GM04504 (cell line): Measurements from ENCODE around the gene TDRD12.

ENCODE experiments used
- DNase-seq: peaks from one replicate; pipeline ENCODE4 v3.0.0-alpha.2; 2012; ENCODE audit warnings: low read depth

TDRD12 gene, protein sequence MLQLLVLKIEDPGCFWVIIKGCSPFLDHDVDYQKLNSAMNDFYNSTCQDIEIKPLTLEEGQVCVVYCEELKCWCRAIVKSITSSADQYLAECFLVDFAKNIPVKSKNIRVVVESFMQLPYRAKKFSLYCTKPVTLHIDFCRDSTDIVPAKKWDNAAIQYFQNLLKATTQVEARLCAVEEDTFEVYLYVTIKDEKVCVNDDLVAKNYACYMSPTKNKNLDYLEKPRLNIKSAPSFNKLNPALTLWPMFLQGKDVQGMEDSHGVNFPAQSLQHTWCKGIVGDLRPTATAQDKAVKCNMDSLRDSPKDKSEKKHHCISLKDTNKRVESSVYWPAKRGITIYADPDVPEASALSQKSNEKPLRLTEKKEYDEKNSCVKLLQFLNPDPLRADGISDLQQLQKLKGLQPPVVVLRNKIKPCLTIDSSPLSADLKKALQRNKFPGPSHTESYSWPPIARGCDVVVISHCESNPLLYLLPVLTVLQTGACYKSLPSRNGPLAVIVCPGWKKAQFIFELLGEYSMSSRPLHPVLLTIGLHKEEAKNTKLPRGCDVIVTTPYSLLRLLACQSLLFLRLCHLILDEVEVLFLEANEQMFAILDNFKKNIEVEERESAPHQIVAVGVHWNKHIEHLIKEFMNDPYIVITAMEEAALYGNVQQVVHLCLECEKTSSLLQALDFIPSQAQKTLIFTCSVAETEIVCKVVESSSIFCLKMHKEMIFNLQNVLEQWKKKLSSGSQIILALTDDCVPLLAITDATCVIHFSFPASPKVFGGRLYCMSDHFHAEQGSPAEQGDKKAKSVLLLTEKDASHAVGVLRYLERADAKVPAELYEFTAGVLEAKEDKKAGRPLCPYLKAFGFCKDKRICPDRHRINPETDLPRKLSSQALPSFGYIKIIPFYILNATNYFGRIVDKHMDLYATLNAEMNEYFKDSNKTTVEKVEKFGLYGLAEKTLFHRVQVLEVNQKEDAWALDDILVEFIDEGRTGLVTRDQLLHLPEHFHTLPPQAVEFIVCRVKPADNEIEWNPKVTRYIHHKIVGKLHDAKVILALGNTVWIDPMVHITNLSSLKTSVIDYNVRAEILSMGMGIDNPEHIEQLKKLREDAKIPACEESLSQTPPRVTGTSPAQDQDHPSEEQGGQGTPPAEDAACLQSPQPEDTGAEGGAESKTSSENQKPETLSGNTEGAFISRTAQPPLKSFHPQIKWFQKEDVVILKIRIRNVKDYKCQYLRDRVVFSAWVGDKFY (N-terminal part only)

DNA sequence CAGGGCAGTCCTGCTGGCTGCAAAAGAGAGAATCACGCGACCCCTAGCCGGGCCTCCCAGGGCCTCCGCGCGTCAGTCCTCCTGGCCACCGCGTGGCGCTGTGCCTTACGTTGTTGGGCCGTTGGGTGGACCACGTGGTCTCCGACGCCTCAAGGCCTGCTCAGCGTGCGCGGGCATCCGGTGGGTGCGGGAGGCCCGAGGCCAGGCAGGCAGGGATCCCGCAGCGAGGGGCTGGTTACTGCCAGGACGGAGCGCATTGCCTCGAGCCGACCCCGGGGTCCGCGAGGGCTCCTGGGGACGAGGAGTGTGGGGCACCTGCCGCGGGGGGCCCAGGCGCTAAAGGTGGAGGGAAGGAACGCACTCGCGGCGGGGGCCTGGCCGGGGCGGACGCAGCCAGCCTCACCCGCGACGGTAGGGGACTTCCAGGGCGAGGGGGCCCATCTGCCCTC, at the start of gene TDRD12:
Gene TDRD12, plus strand, starts transcription at position 157 of the 449 bp plus-strand sequence. CDS start 306 bp downstream, outside the sequence.
- DNase-seq: no peak

DNA sequence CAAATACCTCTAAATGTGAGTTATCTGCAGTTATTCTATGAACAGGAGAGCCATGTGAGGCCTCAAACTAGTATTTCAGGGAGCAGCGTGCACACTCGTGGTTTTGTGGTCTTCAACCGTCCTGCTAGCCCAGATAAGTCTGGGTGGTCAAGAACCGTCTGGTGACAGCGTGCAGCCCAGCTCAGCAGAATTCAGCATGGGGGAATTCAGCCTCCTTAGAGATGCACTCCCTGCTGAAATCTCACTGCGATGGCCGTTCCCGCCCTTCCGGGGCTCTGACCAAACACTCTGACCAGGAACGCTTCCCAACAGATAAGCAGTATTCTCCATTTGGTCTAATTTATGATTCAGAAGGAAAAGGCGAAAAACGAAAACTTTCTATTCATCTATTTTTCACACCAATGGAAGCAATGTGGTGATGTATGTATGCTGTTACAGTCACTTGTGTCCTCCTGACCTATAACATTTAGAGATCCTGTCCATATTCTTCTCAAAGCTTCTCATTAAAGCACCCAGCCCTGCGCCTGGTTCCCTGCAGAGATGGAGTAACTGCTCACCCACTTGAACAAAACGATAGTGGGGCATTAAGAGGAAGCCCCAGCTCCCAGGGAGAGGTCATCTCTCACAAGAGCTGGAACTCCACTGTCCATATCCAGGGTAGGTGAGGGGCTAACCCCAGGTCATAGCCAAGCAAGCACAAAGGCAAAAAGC, 47.5 kb upstream of the TDRD12 start:
- no peak for DNase-seq

DNA sequence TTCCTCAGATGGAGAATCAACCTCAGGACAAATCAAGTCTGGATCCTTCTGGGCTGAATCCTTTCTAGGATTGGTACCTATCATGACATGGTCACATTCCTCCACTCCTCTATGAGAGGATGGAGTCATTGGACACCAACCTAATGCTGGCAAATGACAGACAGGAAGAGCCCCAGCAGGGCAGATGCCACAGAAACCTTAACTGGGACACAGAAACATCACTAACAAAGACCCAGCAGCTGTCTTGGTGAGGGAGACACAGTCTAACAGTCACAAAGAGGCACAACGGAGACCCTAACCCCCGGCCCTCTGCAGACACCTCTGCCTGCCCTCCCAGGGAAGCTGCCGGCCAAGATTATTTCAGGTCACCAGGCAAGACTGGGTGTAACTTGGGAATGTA, 46.7 kb upstream of the TDRD12 start:
- DNase-seq: no peak

DNA sequence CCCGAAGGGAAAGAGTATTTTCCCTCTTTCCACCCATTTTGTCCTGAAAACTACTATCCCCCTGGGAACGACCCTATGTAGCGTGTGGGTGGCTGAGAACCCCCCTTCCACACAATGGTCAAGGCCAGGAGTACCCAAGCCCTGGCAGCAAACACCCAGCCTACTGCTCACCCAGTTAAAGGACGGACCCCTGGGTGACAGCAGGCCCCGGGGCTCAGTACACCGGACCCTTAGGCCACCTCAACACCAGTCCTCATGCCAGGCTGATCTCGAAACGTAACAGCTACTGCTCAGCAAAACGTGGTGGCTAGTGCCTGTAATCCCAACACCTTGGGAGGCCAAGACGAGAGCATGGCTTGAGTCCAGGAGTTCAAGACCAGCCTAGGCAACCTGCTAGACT, 46.0 kb upstream of the TDRD12 start:
- no peak for DNase-seq

DNA sequence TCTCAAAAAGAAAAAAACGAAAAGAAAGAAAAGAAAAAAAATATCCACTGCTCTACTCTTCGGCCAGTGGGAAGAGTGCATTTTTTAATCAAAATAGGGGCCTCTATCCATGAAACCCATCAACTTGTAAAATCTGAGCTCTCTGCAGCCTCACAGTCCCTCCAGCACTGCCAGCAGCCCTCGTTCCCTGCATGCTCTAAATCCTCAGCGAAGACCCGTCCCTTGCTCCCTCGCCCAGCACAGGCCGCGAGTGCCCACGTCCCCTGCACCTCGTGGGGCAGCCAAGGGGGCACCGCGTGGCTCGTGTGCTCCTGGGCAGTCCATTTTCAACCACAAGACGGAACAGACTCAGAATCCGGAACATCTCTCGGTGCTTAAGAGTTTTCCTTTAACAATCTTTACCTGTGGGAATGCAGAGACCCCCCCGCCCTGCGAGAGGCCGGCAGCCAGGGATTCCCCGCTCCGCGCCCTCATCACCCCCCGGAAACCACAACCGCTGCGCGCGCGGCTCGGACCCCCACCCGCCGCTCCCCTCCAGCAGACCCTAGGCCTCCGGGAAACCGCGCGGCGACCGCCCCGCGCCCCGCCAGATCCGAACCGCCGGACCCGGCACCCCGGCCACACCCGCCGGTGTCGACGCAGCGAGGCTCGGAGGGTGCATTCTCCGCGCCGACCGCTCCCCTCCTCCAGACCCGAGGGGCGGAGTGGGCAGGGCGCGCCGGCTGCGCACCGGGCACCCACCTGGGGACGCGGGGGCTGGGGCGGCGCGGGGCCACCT, 45.2 kb upstream of the TDRD12 start:
- DNase-seq: no peak

DNA sequence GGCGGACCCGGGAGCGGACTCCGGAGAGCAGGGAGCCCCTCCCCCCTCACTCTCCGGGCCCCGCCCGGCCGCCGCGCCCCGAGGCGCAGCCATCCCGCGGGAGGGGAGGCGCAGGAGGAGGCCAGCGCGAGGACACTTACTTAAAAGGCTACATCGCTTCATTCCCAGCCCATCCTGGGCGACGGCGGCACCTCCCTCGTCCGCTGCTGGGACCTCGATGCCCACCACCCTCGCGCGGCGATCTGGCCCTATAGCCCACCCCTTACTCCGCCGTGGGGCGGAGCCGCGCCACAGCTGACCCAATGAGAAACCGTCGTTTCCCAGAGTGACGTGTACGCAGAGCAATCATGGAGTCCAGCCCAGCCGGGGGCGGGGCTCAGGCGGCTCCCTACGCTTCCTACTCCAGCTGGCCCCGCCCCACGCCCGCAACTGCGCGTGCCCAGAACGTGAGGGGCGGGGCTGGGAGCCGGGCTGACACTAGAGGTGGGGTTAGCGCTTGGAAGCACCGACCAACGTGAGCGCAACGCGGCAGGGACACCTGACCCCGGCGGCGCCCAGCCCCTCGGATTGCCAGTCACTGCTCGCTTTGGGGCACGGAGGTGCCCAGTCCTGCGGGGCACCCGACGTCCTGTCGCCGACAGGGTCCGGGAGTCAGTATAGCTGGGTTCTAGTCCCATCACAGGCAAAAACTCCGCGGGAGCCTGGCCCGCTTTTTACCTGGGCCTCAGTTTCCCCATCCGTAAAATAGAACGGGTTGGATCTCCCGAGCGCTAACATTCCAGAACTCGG, 44.4 kb upstream of the TDRD12 start, which contains the start of gene ANKRD27:
Gene ANKRD27, minus strand, starts transcription at position 250 of the 789 bp plus-strand sequence. CDS start 16,165 bp downstream, outside the sequence.
- peak; percentile 97 for DNase-seq

DNA sequence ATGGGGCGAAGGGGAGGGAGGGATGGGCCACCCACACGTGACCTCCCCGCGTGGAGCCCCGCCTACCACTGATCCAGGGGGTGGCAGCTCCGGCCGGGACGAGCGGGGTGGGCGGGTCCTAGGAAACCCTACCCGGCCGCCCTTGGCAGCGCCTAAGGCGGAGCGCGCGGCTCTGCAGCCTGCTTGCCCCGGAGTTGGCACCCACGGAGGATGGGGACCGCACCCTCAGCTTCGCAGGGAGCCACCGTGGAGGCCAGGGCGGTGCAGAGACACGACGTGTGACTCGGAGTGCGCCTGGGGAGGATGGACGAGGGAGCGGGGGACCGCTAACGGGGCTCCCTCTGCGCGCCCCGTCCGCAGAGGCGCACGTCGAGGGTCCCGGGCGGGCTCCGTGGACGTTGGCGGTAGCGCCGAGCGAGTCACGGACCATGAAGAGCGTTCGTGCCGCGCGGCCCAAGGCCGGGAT, 43.8 kb upstream of the TDRD12 start, which contains the start of gene RGS9BP:
Gene RGS9BP, plus strand, starts transcription at position 129 of the 466 bp plus-strand sequence. CDS start 416 bp downstream, outside the sequence.
- peak; percentile 51 for DNase-seq

DNA sequence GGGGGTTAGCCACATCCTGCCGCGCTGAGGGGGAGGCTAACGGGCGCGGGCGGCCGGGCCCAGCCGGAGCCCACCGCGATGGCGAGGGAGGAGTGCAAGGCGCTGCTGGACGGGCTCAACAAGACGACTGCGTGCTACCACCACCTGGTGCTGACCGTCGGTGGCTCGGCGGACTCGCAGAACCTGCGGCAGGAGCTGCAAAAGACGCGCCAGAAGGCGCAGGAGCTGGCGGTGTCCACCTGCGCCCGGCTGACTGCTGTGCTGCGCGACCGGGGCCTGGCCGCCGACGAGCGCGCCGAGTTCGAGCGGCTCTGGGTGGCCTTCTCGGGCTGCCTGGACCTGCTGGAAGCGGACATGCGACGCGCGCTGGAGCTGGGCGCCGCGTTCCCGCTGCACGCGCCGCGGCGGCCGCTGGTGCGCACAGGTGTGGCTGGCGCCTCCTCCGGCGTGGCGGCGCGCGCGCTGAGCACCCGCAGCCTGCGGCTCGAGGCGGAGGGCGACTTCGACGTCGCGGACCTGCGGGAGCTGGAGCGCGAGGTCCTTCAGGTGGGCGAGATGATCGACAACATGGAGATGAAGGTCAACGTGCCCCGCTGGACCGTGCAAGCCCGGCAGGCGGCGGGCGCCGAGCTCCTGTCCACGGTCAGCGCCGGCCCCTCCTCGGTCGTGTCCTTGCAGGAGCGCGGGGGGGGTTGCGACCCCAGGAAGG, 43.2 kb upstream of the TDRD12 start:
- DNase-seq: no peak

DNA sequence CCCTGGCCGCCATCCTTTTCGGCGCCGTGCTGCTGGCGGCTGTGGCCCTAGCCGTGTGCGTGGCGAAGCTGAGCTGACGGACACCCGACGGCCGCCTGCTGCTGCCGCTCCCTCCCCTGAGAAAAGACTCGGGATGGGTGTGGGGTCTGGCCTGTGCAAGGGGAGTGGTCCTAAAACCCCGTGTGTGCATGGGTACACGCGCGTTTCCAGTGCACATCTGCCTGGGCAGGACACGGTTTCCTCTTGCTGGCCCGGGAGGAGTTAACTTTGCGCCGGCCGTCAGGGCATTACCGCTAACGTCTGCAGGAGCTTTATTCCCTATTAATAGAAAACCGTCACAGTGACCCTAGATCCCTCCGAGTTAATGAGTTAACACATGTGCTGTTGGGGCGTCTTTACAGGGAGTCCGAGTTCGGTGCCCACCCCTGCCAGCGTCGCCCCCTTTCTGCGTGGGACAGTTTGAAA, 42.6 kb upstream of the TDRD12 start:
- DNase-seq: no peak

DNA sequence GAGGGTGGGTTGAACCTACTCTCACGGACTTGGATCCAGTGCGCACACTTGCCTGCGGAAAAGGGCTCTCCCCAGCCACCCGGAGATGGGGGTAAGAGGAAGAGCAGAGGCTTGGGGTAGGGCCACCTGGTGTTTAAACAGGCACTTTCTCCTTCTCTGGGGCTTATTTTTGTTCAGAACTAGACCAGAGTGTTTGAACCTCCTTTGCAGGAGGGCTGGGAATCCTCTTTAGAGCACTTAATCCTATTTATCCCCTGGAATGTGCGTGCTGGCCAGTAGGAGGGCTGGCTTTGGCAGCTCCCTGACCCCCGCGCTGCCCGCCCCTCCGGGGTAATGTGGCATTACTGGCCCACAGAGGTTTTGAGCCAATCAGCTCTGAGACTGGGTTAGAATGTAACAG, 41.9 kb upstream of the TDRD12 start:
- DNase-seq: no peak

DNA sequence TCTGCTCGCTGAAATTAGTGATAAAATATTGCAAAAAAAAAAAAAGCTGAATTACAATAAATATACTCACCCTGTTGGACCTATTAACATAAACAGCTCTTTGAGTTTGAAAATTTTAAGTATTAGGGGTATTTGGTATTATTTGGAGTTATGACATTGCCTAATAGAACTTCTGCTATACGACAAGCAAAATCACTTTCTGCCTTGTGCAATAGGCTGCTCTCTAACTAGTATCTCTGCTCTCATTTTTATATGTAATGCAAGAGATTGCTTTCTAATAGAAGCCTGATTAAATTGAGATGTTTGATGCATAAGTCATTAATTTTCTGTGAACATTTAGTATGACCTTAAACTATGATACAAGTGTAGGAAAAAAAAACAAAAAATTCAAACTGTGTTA, 38.6 kb upstream of the TDRD12 start:
- DNase-seq: no peak

DNA sequence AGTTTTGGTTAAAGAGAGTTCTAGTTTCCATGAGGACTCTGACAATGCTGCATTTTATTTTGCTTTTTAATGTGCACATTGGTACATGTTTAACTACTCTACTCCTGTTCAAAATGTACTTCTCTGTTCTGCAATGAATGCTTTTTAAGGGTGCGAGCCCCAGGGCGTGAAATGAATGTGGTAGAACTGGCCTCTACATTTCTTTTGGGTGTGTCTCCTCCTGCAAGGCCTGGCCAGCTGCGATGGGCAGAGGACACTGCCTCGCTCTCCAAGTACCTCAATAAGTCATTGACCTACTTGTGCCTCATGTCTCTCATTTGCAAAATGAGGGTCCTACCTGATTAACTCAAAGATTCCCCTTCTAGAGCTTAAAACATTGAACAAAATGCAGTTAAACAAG, 37.2 kb upstream of the TDRD12 start:
- DNase-seq: no peak

DNA sequence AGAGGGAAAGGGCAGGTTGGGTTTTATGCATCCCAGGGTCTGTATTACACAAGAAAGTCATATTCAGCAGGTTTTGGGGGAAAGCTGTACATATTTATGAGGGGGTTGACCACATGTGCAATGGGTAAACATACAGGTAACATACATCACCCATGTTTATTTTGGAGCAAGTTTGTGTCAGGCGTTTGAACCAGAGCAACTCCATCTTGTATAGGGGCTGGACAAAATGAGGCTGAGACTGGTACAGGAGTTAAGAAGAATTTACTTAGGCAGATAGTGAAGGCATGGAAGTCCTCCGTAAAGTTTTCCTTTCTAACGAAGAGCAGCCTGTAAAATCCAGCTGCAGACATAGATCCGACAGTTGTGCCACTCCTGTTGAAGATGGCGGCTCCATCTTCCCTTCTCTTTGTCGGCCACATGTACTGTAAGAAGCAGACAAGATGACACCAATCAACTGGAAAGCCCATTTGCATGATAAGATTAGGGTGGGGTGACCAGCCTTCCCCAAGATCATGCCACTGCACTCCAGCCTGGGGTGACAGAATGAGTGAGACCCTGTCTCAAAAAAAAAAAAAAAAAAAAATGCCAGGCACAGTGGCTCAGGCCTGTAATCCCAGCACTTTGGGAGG, 32.6 kb upstream of the TDRD12 start:
- no peak for DNase-seq

DNA sequence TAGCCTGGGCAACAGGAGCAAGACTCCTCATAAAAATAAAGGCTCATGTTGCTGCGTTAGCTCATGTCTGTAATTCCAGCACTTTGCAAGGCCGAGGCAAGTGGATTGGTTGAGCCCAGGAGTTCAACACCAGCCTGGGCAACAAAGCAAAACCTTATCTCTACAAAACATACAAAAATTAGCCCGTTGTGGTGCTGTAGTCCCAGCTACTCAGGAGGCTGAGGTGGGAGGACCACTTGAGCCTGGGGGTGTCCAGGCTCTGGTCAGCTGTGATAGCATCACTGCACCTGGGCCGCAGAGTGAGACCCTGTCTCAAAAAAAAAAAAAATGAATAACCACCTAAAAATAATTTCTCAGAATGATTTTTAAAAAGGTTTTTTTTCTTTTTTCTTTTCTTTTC, 31.9 kb upstream of the TDRD12 start:
- DNase-seq: no peak

DNA sequence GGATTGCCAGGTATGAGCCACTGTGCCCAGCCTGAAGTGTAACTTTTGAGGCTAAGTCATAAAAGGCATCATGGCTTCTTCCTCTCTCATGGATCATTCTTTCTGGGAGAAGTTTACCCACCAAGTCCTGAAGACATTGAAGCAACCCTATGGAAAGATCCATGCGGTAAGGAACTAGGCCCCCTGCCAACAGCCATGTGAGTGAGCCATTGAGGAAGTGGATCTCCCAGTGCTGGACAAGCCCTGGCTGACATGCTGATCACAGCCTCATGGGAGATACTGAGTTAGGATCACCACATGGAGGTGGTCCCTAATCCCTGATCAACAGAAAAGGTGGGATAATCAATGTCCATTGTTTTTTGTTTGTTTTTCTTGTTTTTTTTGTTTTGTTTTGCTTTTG, 31.3 kb upstream of the TDRD12 start:
- no peak for DNase-seq

DNA sequence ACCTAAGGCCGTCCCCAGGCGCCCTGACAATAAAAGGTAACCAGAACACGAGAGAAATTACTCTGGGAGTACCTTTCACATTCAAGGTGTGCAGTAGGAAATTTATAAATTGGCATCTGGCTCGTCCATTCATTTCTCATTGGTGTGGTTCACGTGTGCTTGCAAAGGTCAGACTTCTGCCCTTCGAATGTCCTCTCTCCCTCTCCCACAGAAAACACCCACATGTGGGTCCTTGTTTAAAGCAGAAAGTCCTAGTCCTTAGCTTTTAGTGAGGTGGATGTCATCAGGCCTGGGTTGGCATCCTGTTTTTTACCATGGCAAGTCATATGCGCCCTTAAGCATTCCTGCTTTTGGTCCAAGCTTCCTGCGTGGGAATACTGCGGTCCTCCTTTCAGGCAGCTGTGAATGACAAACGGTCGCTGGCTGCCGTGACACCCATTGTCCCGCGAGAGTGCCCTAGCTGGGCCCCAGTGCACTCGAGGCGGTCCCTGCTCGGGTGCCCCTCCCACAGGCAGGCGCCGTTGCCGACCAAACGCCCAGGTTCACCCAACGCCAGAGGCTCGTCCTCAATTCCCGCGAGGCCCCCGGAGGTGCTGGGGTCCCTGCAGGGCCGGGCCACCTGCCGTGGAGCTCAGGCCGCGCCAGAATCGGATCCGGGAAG, 28.1 kb upstream of the TDRD12 start, which contains the start of gene NUDT19:
Gene NUDT19, plus strand, starts transcription at position 531 of the 661 bp plus-strand sequence. CDS start 140 bp downstream, outside the sequence.
- peak; percentile 77 for DNase-seq

DNA sequence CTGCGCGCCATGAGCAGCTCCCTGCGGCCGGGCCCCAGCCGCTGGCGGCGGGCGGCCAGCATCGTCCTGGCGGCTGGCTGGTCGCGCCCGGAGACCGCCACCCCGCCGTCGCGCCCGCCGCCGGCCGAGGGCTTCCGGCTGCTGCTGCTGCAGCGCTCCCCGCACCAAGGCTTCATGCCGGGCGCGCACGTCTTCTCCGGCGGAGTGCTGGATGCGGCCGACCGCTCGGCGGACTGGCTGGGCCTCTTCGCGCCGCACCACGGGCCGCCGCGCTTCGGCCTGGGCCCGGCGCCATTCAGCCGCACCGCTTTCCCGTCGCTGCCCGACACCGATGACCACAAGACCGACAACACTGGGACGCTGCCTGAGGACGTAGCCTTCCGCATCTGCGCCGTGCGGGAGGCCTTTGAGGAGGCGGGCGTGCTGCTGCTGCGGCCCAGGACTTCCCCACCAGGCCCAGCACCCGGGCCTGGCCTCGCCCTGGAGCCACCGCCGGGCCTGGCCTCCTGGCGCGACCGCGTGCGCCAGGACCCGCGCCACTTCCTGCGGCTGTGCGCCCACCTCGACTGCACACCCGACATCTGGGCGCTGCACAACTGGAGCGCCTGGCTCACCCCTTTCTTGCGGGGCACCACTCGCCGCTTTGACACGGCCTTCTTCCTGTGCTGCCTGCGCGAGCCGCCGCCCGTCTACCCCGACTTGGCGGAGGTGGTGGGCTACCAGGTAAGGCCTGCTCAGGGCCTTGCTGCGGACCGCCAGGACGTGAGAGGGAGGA, 27.4 kb upstream of the TDRD12 start:
- no peak for DNase-seq
